22Rv1 (cell line): Measurements from ENCODE around the gene SULF2.

Experiments
- CTCF ChIP-seq: fragments of 450-650 bp; IDR thresholded peaks from 2 replicates; pipeline ENCODE4 v1.5.1; 2017; ENCODE audit warnings: mild to moderate bottlenecking
- ZFX ChIP-seq: fragments of 450-650 bp; IDR thresholded peaks from 2 replicates; pipeline ENCODE4 v1.6.1; 2017; ENCODE audit warnings: antibody characterized with exemption, borderline replicate concordance

DNA sequence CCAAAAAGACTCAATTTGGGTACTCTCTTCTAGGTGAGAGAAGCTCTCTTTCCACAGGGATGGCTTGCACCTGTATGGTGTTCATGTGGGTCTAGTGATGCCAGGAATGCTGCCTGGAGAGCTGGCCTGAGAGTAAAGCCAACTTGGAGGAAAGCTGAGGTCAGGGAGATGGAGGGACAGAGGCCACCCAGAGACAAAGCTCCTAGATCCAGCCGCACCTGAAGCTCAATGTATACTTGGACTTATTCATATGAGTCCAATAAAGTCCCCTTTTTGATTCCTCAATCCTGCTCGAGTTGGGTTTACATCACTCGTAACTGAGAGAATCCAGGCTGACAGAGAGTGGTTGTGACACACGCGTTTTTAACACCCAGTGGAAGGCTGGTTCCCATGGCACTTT, 33.8 kb downstream of the SULF2 start:
- TF ChIP-seq CTCF = no peak
- TF ChIP-seq ZFX = no peak
